ENCODE data around the gene TRPM3.

TRPM3 gene

GRCh38 chr9:70883963-70884793 is 237.2 kb downstream of the TRPM3 start:
- no peak for DNase-seq (ENCODE audit: low read depth)

GRCh38 chr9:70883056-70883455 is 238.4 kb downstream of the TRPM3 start:
- DNase-seq (ENCODE audit: low read depth) = no peak

GRCh38 chr9:70881333-70881732 is 240.1 kb downstream of the TRPM3 start:
- no peak for DNase-seq (ENCODE audit: low read depth)

GRCh38 chr9:70880535-70880934 is 240.9 kb downstream of the TRPM3 start:
- DNase-seq (ENCODE audit: low read depth) = no peak

- no peak for DNase-seq (ENCODE audit: low read depth)
Observed at GRCh38 chr9:70878576-70878975, 242.8 kb downstream of the TRPM3 start.

- no peak for DNase-seq (ENCODE audit: low read depth)
Observed at GRCh38 chr9:70874451-70874850, 247.0 kb downstream of the TRPM3 start.

GRCh38 chr9:70873506-70873905 is 247.9 kb downstream of the TRPM3 start:
- DNase-seq (ENCODE audit: low read depth) = no peak

GRCh38 chr9:70868661-70869652 is 252.5 kb downstream of the TRPM3 start:
- no peak for DNase-seq (ENCODE audit: low read depth)

- no peak for DNase-seq (ENCODE audit: low read depth)
Observed at GRCh38 chr9:70868041-70868440, 253.4 kb downstream of the TRPM3 start.

- DNase-seq (ENCODE audit: low read depth) = no peak
Observed at GRCh38 chr9:70865471-70865870, 255.9 kb downstream of the TRPM3 start.

- DNase-seq (ENCODE audit: low read depth) = no peak
Observed at GRCh38 chr9:70861797-70862196, 259.6 kb downstream of the TRPM3 start.

- DNase-seq (ENCODE audit: low read depth) = no peak
Observed at GRCh38 chr9:70861376-70861775, 260.0 kb downstream of the TRPM3 start.

- no peak for DNase-seq (ENCODE audit: low read depth)
Observed at GRCh38 chr9:70859694-70860093, 261.7 kb downstream of the TRPM3 start.

- DNase-seq (ENCODE audit: low read depth) = no peak
Observed at GRCh38 chr9:70856411-70856810, 265.0 kb downstream of the TRPM3 start.

GRCh38 chr9:70852711-70853240 is 268.6 kb downstream of the TRPM3 start:
- no peak for DNase-seq (ENCODE audit: low read depth)

GRCh38 chr9:70840266-70840665 is 281.2 kb downstream of the TRPM3 start:
- no peak for DNase-seq (ENCODE audit: low read depth)

- DNase-seq (ENCODE audit: low read depth) = no peak
Observed at GRCh38 chr9:70835323-70835722, 286.1 kb downstream of the TRPM3 start.

GRCh38 chr9:70832492-70832891 is 288.9 kb downstream of the TRPM3 start:
- no peak for DNase-seq (ENCODE audit: low read depth)

GRCh38 chr9:70830618-70831017 is 290.8 kb downstream of the TRPM3 start:
- no peak for DNase-seq (ENCODE audit: low read depth)

- DNase-seq (ENCODE audit: low read depth) = no peak
Observed at GRCh38 chr9:70829591-70830265, 291.7 kb downstream of the TRPM3 start.

- DNase-seq (ENCODE audit: low read depth) = no peak
Observed at GRCh38 chr9:70826562-70826961, 294.9 kb downstream of the TRPM3 start.

- DNase-seq (ENCODE audit: low read depth) = no peak
Observed at GRCh38 chr9:70823284-70823683, 298.1 kb downstream of the TRPM3 start.
